BLaER1 treated with 17β-estradiol and CSF1 and Interleukin-3, amounts not matched to agents 10 nM and 100 nM (cell line): ENCODE results near the gene MTX1.
"Not testable (repeated sequence)": the region's sequence is repeated elsewhere in the genome, so short reads cannot be mapped to it uniquely, and the experiment has no call there.

ENCODE experiments used
- H3K27ac ChIP-seq, 11 experiments: shearing (Covaris generic); formaldehyde crosslinking; 2 replicates each; pipeline ENCODE4 v1.8.1; 2022
- H3K27me3 ChIP-seq, 11 experiments: shearing (Covaris generic); formaldehyde crosslinking; 2 replicates each; pipeline ENCODE4 v1.8.1; 2022
- H3K36me3 ChIP-seq, 11 experiments: shearing (Covaris generic); formaldehyde crosslinking; 2 replicates each; pipeline ENCODE4 v1.8.1; 2022
- H3K4me1 ChIP-seq, 10 experiments: shearing (Covaris generic); formaldehyde crosslinking; 2 replicates each; pipeline ENCODE4 v1.8.1; 2022
- H3K4me2 ChIP-seq, 11 experiments: shearing (Covaris generic); formaldehyde crosslinking; 2 replicates each; pipeline ENCODE4 v1.8.1; 2022
- H3K4me3 ChIP-seq, 10 experiments: shearing (Covaris generic); formaldehyde crosslinking; 2 replicates each; pipeline ENCODE4 v1.8.1; 2022
- H3K9ac ChIP-seq, 11 experiments: shearing (Covaris generic); formaldehyde crosslinking; 2 replicates each; pipeline ENCODE4 v1.8.1; 2022
- H3K9me3 ChIP-seq, 11 experiments: shearing (Covaris generic); formaldehyde crosslinking; replicated peaks in 1 of 11; 2 replicates each; pipeline ENCODE4 v1.8.1; 2022
- H4K20me1 ChIP-seq, 11 experiments: shearing (Covaris generic); formaldehyde crosslinking; 2 replicates each; pipeline ENCODE4 v1.8.1; 2022
- Cebpa-rat ChIP-seq, 11 experiments: shearing (Covaris generic); IDR thresholded peaks; 2 replicates each; pipeline ENCODE4 v1.8.1; 2022

Gene MTX1

GRCh38 chr1:155218854-155219591, 10.5 kb downstream of the MTX1 start:
- H3K4me3 ChIP-seq = no peak overlapping the region
- H4K20me1 ChIP-seq = no peaks in the 10 kb centered on the region; a peak in 1 of 22 replicates
- peak overlapping the region in 3 of 11 experiments; percentile 0 to 38 (median 3); a peak in 1 of 22 replicates for H3K9ac ChIP-seq
- H3K4me2 ChIP-seq = peak overlapping the region; percentile 10 to 79 (median 46); a peak in 18 of 22 replicates
- peak overlapping the region in 8 of 11 experiments; percentile 7 to 69 (median 48); a peak in 9 of 22 replicates for H3K27ac ChIP-seq
- no peaks in the 10 kb centered on the region for H3K27me3 ChIP-seq
- no peaks in the 10 kb centered on the region for H3K9me3 ChIP-seq
- no peak for TF ChIP-seq Cebpa-rat (IDR thresholded peaks at IDR 0.05)
- peaks cover 40 to 54% (median 51%) of the 10 kb centered on the region in 10 experiments for H3K4me1 ChIP-seq
- H3K36me3 ChIP-seq = peaks cover 10 to 36% (median 18%) of the 10 kb centered on the region in 11 experiments; a peak in 20 of 22 replicates

GRCh38 chr1:155219592-155220031, 11.1 kb downstream of the MTX1 start:
- H3K27ac ChIP-seq = peak overlapping the region in 8 of 11 experiments; percentile 19 to 69 (median 50); a peak in 9 of 22 replicates
- no peaks in the 10 kb centered on the region for H3K9me3 ChIP-seq
- no peaks in the 10 kb centered on the region; a peak in 1 of 22 replicates for H4K20me1 ChIP-seq
- no peaks in the 10 kb centered on the region for H3K27me3 ChIP-seq
- peaks cover 10 to 35% (median 18%) of the 10 kb centered on the region in 11 experiments; a peak in 20 of 22 replicates for H3K36me3 ChIP-seq
- H3K9ac ChIP-seq = peak overlapping the region in 3 of 11 experiments; percentile 0 to 38 (median 3); a peak in 1 of 22 replicates
- no peak overlapping the region for H3K4me3 ChIP-seq
- TF ChIP-seq Cebpa-rat (IDR thresholded peaks at IDR 0.05) = no peak
- H3K4me2 ChIP-seq = peak overlapping the region; percentile 10 to 79 (median 46); a peak in 18 of 22 replicates
- H3K4me1 ChIP-seq = peaks cover 46 to 60% (median 57%) of the 10 kb centered on the region in 10 experiments

GRCh38 chr1:155220211-155220965, 11.9 kb downstream of the MTX1 start:
- H3K4me3 ChIP-seq, H3K27me3 ChIP-seq, H3K9ac ChIP-seq, H4K20me1 ChIP-seq, H3K9me3 ChIP-seq: not testable (repeated sequence)
- H3K4me2 ChIP-seq = peak overlapping the region in 6 of 11 experiments; percentile 40 to 79 (median 67); a peak in 10 of 22 replicates
- peaks cover 8 to 27% (median 17%) of the 10 kb centered on the region in 11 experiments; a peak in 20 of 22 replicates for H3K36me3 ChIP-seq
- H3K27ac ChIP-seq = peak overlapping the region in 6 of 11 experiments; percentile 23 to 69 (median 62); a peak in 8 of 22 replicates
- peaks cover 53 to 68% (median 64%) of the 10 kb centered on the region in 10 experiments for H3K4me1 ChIP-seq

GRCh38 chr1:155223047-155223446, 14.6 kb downstream of the MTX1 start:
- Histone ChIP-seq H3K9ac (peak overlapping the region in 9 of 11 experiments; percentile 18 to 94 (median 91); a peak in 15 of 22 replicates), H3K4me2 (peak overlapping the region; percentile 82 to 96 (median 86)), H4K20me1 (no peaks in the 10 kb centered on the region; a peak in 1 of 22 replicates), H3K4me3 (peak overlapping the region in 3 of 10 experiments; percentile 7 to 21 (median 12); a peak in 2 of 20 replicates), H3K27ac (peak overlapping the region in 10 of 11 experiments; percentile 54 to 97 (median 92); a peak in 17 of 22 replicates), H3K9me3 (no peaks in the 10 kb centered on the region), H3K4me1 (peaks cover 69 to 84% (median 80%) of the 10 kb centered on the region in 10 experiments), H3K36me3 (peaks cover 0 to 7% (median 0%) of the 10 kb centered on the region in 11 experiments; a peak in 2 of 22 replicates), H3K27me3 (no peaks in the 10 kb centered on the region)
- TF ChIP-seq Cebpa-rat (IDR thresholded peaks at IDR 0.05) = no peak

GRCh38 chr1:155225404-155225759, 16.9 kb downstream of the MTX1 start:
- H4K20me1 ChIP-seq, H3K36me3 ChIP-seq, H3K27me3 ChIP-seq, H3K9me3 ChIP-seq: not testable (repeated sequence)
- peaks cover 60 to 71% (median 67%) of the 10 kb centered on the region in 10 experiments for H3K4me1 ChIP-seq
- peak overlapping the region; percentile 30 to 80 (median 75); a peak in 16 of 20 replicates for H3K4me3 ChIP-seq
- peak overlapping the region; percentile 54 to 97 (median 93); a peak in 21 of 22 replicates for H3K27ac ChIP-seq
- H3K9ac ChIP-seq = peak overlapping the region; percentile 70 to 94 (median 91); a peak in 21 of 22 replicates
- peak overlapping the region; percentile 82 to 96 (median 86) for H3K4me2 ChIP-seq

GRCh38 chr1:155226188-155226909, 17.9 kb downstream of the MTX1 start:
- no peaks in the 10 kb centered on the region for H3K9me3 ChIP-seq
- no peaks in the 10 kb centered on the region for H4K20me1 ChIP-seq
- peak overlapping the region; percentile 54 to 97 (median 93); a peak in 21 of 22 replicates for H3K27ac ChIP-seq
- H3K27me3 ChIP-seq = no peaks in the 10 kb centered on the region
- TF ChIP-seq Cebpa-rat (IDR thresholded peaks at IDR 0.05) = no peak
- H3K4me3 ChIP-seq = peak overlapping the region; percentile 60 to 80 (median 75)
- H3K4me2 ChIP-seq = peak overlapping the region; percentile 82 to 96 (median 86)
- peak overlapping the region; percentile 77 to 94 (median 91) for H3K9ac ChIP-seq
- H3K36me3 ChIP-seq = peaks cover 0 to 2% (median 0%) of the 10 kb centered on the region in 11 experiments; a peak in 2 of 22 replicates
- peaks cover 56 to 62% (median 60%) of the 10 kb centered on the region in 10 experiments for H3K4me1 ChIP-seq

- H3K27me3 ChIP-seq = no peaks in the 10 kb centered on the region
- no peak for TF ChIP-seq Cebpa-rat (IDR thresholded peaks at IDR 0.05)
- no peaks in the 10 kb centered on the region; a peak in 1 of 22 replicates for H3K36me3 ChIP-seq
- H4K20me1 ChIP-seq = no peaks in the 10 kb centered on the region
- H3K4me3 ChIP-seq = peak overlapping the region; percentile 60 to 80 (median 75)
- H3K27ac ChIP-seq = peak overlapping the region; percentile 54 to 97 (median 93); a peak in 21 of 22 replicates
- peaks cover 50 to 57% (median 55%) of the 10 kb centered on the region in 10 experiments for H3K4me1 ChIP-seq
- no peaks in the 10 kb centered on the region for H3K9me3 ChIP-seq
- H3K4me2 ChIP-seq = peak overlapping the region; percentile 82 to 96 (median 86)
- H3K9ac ChIP-seq = peak overlapping the region; percentile 77 to 94 (median 91)
Observed at GRCh38 chr1:155226910-155227260, 18.4 kb downstream of the MTX1 start.
